ENCODE measurements around the gene GDI2.

Gene GDI2

GRCh38 chr10:5741276-5741675, 72.0 kb downstream of the GDI2 start:
- DNase-seq (ENCODE audit: low read depth): no peak

GRCh38 chr10:5738427-5738826, 74.8 kb downstream of the GDI2 start:
- DNase-seq (ENCODE audit: low read depth): no peak

DNA sequence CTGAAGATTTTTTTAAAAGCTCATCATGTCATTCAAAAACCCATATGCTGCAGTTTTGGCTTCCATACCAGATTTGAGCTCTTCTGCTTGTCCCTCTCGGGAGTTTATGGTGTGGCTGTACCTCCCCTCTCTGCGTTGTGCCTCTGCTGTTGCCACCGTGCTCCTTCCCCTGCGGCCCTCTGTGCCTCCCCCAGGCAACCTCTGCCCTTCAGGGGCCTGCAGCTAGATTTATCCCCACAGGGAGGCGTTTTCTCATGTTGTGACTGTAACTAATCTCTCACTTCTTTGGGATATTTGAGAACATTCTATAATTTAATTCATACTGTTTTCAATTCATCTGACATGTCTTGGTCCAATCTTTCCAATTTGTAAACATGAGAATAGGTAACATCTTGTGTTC, 75.9 kb downstream of the GDI2 start:
- DNase-seq (ENCODE audit: low read depth): peak; percentile 7

- no peak for DNase-seq (ENCODE audit: low read depth)
Measured at GRCh38 chr10:5736591-5736990, 76.6 kb downstream of the GDI2 start.

- no peak for DNase-seq (ENCODE audit: low read depth)
Measured at GRCh38 chr10:5735119-5735518, 78.1 kb downstream of the GDI2 start.

GRCh38 chr10:5732141-5732540, 81.1 kb downstream of the GDI2 start:
- no peak for DNase-seq (ENCODE audit: low read depth)

GRCh38 chr10:5731559-5731958, 81.7 kb downstream of the GDI2 start:
- DNase-seq (ENCODE audit: low read depth): no peak

- no peak for DNase-seq (ENCODE audit: low read depth)
Measured at GRCh38 chr10:5730766-5731165, 82.5 kb downstream of the GDI2 start.

DNA sequence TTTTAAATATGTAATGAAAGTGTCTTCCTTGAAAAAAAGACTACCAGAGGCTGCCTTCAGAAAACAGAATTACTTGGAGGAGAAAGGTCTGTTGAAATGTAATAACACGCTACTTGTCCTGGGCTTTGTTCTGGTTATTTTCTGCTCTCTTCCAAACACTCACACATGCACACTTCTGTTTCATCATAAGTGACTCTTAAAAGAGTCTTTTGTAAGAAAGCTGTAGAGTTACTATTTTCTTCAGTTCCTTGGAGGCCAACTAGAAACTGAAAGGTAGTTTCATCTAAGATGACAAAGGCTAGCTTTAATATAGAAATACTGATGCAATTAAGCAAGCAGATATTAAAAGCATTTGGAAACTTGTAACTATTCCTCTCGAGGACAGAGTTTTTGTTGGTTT, 89.5 kb downstream of the GDI2 start:
- no peak for DNase-seq (ENCODE audit: low read depth)

DNA sequence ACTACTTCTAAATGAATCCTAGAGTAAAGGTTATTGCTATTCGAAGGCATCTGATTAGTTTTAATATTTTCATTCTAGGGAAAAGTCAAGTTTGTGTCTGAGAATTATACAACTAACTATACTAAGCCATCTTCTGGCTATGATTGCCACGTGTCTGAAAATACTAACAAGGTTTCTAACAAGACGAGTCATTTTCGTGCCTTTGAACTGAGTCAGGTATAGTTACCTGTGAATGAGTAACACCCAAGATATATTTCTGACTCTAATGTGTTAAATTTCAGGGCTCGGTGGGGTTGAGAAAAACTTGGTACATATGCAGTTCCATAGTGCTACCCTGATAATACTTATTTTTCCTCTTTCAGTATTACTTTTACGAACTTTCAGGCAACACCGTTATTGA, 93.1 kb downstream of the GDI2 start:
- no peak for DNase-seq (ENCODE audit: low read depth)

DNA sequence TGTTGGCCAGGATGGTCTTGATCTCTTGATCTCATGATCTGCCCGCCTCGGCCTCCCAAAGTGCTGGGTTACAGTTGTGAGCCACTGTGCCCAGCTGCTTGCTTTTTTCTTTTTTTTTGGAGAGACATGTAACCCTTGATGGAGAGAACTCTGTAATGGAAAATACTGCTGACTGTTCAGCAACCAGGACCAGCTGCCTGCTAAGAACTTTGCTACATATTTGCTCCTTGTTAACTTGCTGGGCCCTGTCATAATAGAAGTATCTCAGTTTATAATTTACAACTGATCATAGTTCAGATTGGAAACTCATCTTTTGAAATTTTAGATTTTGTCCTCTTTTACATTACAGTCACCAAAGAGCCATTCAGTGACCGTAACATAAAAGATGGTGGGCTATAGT, 93.7 kb downstream of the GDI2 start:
- no peak for DNase-seq (ENCODE audit: low read depth)

Data from ELR (cell line).